22Rv1 (cell line): ENCODE results near the gene CACNB2.

Experiments
- H3K27ac ChIP-seq: fragments of 450-650 bp; 2 replicates; pipeline ENCODE4 v1.5.1; 2017
- CTCF ChIP-seq: fragments of 450-650 bp; IDR thresholded peaks from 2 replicates; pipeline ENCODE4 v1.5.1; 2017; ENCODE audit warnings: mild to moderate bottlenecking
- ZFX ChIP-seq: fragments of 450-650 bp; IDR thresholded peaks from 2 replicates; pipeline ENCODE4 v1.6.1; 2017; ENCODE audit warnings: antibody characterized with exemption, borderline replicate concordance

Gene CACNB2

DNA sequence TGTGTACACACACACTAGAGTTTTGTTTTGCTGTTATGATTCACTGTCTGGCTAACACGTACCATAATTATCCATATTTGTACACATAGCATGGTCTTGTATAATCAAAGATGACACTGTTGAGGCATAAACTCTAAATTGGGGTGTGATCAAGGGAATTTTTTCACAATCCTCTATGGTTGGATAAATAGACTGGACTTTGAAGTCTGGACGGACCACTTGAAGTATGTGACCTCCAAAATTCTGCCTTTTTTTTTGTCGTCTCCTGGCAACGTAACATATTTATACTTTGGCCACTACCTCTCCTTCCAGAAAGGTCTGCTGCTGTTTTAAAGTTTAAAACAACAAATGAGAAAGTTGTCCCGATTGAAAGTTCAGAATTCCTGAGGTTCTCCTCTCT is 193.4 kb downstream of the CACNB2 start:
- no peak overlapping the region for H3K27ac ChIP-seq
- TF ChIP-seq CTCF: no peak
- TF ChIP-seq ZFX: no peak

DNA sequence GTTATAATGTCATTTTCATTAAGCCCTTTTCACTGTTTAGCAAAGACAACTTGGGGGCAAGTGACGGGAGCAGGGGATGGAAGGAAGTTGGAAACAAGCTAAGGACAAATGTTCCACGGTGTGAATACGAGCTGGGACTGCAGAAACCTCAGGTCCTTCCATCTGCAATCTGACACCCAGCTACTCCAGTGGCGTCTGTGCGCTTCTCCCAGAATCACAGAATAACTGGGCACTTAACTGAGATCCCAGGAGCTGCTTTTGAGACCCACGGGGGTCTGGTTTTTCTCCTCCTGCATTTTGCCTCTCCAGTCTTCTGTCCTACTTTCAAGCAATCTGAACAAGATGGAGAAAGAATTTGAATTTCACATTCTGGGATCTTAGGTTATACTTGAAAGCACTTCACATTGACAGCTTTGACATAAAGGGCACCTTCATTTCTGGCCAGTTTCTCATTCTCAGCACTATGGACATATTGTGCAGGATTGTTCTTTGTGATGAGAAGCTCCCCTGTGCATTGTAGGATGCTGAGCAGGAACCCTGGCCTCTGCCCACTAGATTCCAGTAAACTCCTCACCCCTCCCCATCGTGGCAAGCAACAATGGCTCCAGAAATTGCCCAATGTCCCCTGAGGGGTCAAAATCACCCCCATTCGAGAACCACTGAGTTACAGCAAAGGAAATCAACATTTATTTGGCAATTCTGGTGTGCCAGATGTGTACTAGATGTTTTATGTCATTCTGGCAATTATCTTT is 194.1 kb downstream of the CACNB2 start:
- no peak overlapping the region for H3K27ac ChIP-seq
- no peak for TF ChIP-seq ZFX
- no peak for TF ChIP-seq CTCF

- H3K27ac ChIP-seq: no peak overlapping the region
- TF ChIP-seq ZFX (no peak), CTCF (no peak)
These were observed 200.3 kb downstream of the CACNB2 start for GRCh38 chr10:18340496-18341051.

GRCh38 chr10:18341055-18341454 is 200.8 kb downstream of the CACNB2 start:
- no peak overlapping the region for H3K27ac ChIP-seq
- TF ChIP-seq ZFX (no peak), CTCF (no peak)

DNA sequence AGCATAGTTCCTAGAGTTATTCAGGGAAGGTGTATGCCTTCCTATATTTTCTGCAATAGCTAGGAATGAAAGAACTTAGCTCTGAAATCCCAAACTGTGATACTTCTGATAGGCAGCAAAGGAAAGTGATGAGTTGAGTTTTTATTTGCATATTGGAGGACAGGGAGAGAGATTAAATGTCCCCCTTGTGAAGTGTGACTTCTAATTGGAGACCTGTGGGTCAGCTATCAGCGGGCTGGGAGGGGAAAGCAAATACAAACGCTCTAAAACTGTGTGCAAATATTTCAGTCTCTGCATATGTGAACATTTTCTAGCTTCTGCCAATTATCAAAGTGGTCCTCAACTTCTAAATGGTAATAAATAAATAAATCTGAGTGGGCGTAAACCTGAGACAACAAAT is 203.3 kb downstream of the CACNB2 start:
- TF ChIP-seq ZFX: no peak
- no peak for TF ChIP-seq CTCF
- no peak overlapping the region for H3K27ac ChIP-seq

DNA sequence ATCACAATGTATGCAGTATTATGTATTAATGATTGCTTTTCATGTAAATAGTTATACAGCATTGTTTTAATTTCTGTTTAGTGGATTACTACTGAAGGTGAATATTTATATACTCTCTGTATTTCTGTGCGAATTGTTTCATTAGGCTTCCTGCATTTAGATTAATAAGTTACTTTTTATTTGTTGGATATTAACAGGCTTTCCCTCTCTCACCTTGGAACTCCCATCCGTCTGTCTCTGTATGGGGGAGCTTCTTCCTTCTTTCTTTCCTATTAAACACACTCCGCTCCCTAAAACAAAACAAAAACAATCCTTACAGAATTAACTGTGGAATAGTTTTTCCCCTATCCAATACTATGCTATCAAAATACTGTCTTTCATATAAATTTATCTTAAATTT is 205.1 kb downstream of the CACNB2 start:
- TF ChIP-seq ZFX: no peak
- no peak for TF ChIP-seq CTCF
- H3K27ac ChIP-seq: no peak overlapping the region

- no peak overlapping the region for H3K27ac ChIP-seq
- no peak for TF ChIP-seq ZFX
- no peak for TF ChIP-seq CTCF
These were observed 210.1 kb downstream of the CACNB2 start for GRCh38 chr10:18350340-18350739.
